Neural crest cell (in vitro differentiated cells): ENCODE results near the gene CTRB1. TPM values are rescaled to one million over a fixed set of nuclear protein-coding genes. Genes with fewer than 3 reads are reported as not detected.

Source experiments
- DNase-seq: peaks from one replicate; pipeline ENCODE4 v3.0.0; 2021; ENCODE audit warnings: low read depth, mixed read lengths, low spot score
- H3K27ac Mint-ChIP-seq: one replicate; pipeline ENCODE4 v1.8.0; 2021; ENCODE audit warnings: mild to moderate bottlenecking, mixed read lengths; ENCODE audit not compliant: unreplicated experiment
- H3K27me3 Mint-ChIP-seq: 2 replicates; pipeline ENCODE4 v1.8.0; 2021; ENCODE audit warnings: low read depth, mild to moderate bottlenecking, mixed read lengths
- H3K36me3 Mint-ChIP-seq: 2 replicates; pipeline ENCODE4 v1.8.0; 2021; ENCODE audit warnings: low read depth, mild to moderate bottlenecking, mixed read lengths
- H3K4me1 Mint-ChIP-seq: 2 replicates; pipeline ENCODE4 v1.8.0; 2021; ENCODE audit warnings: mixed read lengths
- H3K4me3 Mint-ChIP-seq: one replicate; pipeline ENCODE4 v1.8.0; 2021; ENCODE audit warnings: mild to moderate bottlenecking, mixed read lengths
- H3K9me3 Mint-ChIP-seq: 2 replicates; pipeline ENCODE4 v1.8.0; 2021; ENCODE audit warnings: mixed read lengths
- total RNA-seq: library from RNA; stranded (reverse); gene quantifications from 2 replicates; pipeline ENCODE4 v1.2.1, GENCODE V29; 2021
- TF ChIP-seq, protein P1 (sequence below): fragments of 200-600 bp; sonication (generic); conservative IDR thresholded peaks from 2 replicates; pipeline ENCODE4 v1.5.0; 2021; ENCODE audit warnings: antibody characterized with exemption, mild to moderate bottlenecking

CTRB1 gene
- total RNA-seq, 1 donor from 2014 or later = not detected

- Mint-ChIP-seq H3K27ac (no peak overlapping the region), H3K4me3 (no peak overlapping the region), H3K9me3 (no peaks in the 10 kb centered on the region), H3K36me3 (peaks cover 3% of the 10 kb centered on the region), H3K4me1 (peaks cover 5% of the 10 kb centered on the region), H3K27me3 (peaks cover 6% of the 10 kb centered on the region)
- TF ChIP-seq, protein P1, sequence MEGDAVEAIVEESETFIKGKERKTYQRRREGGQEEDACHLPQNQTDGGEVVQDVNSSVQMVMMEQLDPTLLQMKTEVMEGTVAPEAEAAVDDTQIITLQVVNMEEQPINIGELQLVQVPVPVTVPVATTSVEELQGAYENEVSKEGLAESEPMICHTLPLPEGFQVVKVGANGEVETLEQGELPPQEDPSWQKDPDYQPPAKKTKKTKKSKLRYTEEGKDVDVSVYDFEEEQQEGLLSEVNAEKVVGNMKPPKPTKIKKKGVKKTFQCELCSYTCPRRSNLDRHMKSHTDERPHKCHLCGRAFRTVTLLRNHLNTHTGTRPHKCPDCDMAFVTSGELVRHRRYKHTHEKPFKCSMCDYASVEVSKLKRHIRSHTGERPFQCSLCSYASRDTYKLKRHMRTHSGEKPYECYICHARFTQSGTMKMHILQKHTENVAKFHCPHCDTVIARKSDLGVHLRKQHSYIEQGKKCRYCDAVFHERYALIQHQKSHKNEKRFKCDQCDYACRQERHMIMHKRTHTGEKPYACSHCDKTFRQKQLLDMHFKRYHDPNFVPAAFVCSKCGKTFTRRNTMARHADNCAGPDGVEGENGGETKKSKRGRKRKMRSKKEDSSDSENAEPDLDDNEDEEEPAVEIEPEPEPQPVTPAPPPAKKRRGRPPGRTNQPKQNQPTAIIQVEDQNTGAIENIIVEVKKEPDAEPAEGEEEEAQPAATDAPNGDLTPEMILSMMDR = no peak
- no peak for DNase-seq
Measured at GRCh38 chr16:75226550-75227360, 8.0 kb downstream of the CTRB1 start.

- Mint-ChIP-seq H3K4me3 (peak overlapping the region; percentile 49), H3K27ac (no peak overlapping the region), H3K4me1 (peaks cover 5% of the 10 kb centered on the region)
Measured at GRCh38 chr16:75227361-75228142, 8.8 kb downstream of the CTRB1 start.

DNA sequence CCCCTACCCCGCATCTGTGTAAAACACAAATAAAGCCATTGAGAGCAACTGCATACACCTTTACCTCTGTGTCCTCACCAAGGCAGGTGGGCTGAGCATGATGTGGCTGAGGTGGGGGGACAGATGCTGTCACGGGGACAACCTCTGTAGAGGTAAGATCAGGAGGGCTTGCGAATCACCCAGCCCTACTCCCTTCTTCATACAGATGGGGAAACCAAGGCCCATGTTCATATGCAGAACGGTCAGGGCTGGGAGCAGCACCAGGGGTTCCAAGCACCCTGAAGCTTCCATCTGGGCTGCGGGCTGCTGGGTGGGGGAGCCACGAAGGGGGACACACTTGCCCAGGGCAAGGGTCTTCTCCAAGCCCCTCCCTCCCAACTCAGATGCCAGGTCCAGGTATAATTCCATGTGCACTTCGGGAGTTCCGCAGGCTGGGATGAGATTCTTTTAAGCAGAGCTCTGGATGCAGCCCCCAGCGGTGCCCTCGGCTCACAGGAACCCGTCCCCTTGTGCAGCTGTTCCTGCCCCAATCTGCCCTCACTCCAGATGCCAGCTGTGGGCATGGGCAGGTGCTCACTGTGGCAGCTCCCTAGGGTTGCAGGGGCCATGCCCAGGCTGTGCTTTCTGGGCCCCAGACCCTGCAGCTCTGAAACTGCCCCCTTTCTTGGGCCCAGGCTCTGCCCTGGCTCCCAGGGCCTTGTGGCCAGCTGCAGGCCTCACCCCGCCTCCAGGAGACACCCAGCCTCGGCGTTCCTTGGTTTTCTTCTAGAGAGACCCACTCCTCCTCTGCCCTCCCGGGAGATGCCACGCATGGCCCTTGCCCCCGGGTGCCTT is 9.6 kb downstream of the CTRB1 start:
- Mint-ChIP-seq H3K9me3 (no peaks in the 10 kb centered on the region), H3K27me3 (peaks cover 6% of the 10 kb centered on the region), H3K27ac (no peak overlapping the region), H3K36me3 (peaks cover 3% of the 10 kb centered on the region), H3K4me3 (no peak overlapping the region), H3K4me1 (peaks cover 5% of the 10 kb centered on the region)
- no peak for DNase-seq
- TF ChIP-seq, protein P1 = no peak

More at GRCh38 chr16:75227361-75228142, 8.8 kb downstream of the CTRB1 start:
- Mint-ChIP-seq H3K36me3 (peaks cover 3% of the 10 kb centered on the region), H3K27me3 (peaks cover 6% of the 10 kb centered on the region), H3K9me3 (no peaks in the 10 kb centered on the region)
- no peak for DNase-seq
- TF ChIP-seq, protein P1 = no peak

DNA sequence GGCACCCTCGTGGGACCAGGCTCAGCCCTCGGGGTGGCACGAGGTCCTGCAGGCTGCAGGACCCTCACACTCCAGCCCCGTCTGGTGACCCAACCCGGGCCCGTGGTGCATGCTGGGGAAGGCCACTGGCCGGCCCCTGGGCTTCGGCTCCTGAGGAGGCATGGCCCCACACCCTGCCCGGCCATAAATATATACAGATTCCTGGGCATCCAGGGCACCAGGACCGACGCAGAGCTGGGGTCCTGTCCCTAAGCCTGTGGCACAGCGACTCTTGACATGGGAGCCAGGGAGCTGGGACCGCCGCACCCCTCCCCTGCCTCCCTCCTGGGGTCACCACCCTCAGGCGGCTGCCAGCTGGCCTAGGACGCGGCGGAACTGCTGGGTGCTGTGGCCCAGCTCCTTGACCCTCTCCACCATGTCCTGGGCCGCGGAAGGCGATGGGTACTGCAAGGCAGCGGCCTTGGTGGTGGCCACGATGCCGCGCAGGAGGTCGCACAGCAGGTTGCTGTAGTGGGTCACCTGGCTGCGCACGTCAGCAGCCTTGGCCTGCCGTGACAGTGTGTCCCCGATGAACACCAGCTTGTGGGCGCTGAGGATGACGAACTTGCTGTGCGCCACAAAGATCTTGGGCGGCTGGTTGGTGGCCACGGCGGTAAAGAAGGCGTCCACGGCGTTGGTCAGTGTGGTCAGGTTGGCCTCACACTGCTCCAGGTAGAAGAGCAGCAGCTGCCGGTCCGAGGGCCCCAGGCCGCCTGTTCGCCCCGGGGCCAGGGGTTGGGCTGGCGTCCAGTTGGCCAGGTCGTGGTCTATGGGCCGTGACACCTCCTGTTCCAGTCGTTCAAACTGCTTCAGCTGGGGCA is 10.6 kb downstream of the CTRB1 start:
- H3K27me3 Mint-ChIP-seq = peaks cover 3% of the 10 kb centered on the region

More for the DNA sequence above, 10.6 kb downstream of the CTRB1 start:
- TF ChIP-seq, protein P1 = no peak
- H3K9me3 Mint-ChIP-seq = no peaks in the 10 kb centered on the region
- no peak overlapping the region for H3K27ac Mint-ChIP-seq
- H3K4me3 Mint-ChIP-seq = no peak overlapping the region
- peaks cover 9% of the 10 kb centered on the region for H3K4me1 Mint-ChIP-seq
- DNase-seq = no peak
- H3K36me3 Mint-ChIP-seq = peaks cover 3% of the 10 kb centered on the region
